ENCODE measurements around the gene ZNF573.

Gene ZNF573

DNA sequence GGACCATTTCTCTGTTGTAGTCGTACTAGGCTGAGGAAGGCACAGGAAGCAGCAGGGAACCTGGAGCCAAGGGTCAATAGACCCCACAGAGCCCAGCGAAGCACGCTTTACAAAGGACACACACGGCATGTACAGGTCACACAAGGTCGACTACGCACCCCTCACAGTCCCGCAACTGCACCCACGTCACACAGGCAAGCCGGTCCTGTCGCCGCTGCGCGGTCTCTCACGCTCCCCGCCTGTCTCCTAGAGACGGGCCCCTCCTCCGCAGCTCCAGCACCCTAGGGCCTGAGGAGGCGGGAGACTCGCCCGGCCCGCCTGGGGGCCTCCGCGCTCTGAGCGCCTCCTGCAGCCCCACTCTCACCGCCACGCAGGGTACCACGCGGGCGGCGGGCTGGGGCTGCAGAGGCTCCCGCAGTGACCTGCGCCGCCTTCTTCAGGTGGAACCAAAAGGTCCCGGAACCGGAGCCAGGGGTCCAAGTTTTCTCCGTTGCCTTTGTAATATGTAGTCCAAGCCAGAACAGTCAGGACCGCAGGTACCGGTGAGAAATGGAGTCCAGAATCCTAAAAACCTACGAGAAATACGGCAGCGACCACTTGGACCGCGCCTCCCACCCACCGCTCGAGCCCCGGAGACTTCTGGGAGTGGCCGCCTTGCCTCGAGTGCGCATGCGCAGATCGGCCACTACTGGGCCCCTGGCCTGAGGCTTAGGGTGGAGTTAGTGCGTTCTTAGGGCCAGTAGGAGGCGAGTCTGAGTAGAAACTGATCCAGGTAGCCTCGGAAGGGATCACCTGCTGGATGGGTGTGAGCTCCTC lies 60.1 kb downstream of the ZNF573 start, which contains the start of gene ZNF607:
Gene ZNF607, minus strand, starts transcription at position 651 of the 816 bp plus-strand sequence. CDS start 8,143 bp downstream, outside the sequence.
- peak; percentile 87 for DNase-seq
- Histone ChIP-seq H3K9ac (ENCODE audit: low read depth, low read length) (peak within 1 kb of the TSS; percentile 78), H3K9me3 (ENCODE audit: insufficient read depth, low read length, severe bottlenecking) (no peaks in the 10 kb centered on the region), H2AFZ (ENCODE audit: low read depth, low read length) (peak within 1 kb of the TSS; percentile 85), H3K4me3 (ENCODE audit: low read depth in 1 of 2, low read length in 2 of 2) (peak within 1 kb of the TSS; percentile 67 to 75), H3K27ac (ENCODE audit: low read length) (peak within 1 kb of the TSS; percentile 80), H3K4me2 (ENCODE audit: insufficient read depth, low read length) (peak within 1 kb of the TSS; percentile 65), H3K27me3 (ENCODE audit: insufficient read depth, low read length, poor library complexity) (no peaks in the 10 kb centered on the region), H4K20me1 (ENCODE audit: insufficient read depth, low read length) (no peaks in the 10 kb centered on the region), H3K79me2 (ENCODE audit: insufficient read depth, low read length) (peaks cover 38% of the 10 kb centered on the region), H3K4me1 (ENCODE audit: insufficient read depth, low read length) (peaks cover 32% of the 10 kb centered on the region), H3K36me3 (ENCODE audit: insufficient read depth, low read length) (peaks cover 10% of the 10 kb centered on the region; the same call in 1 of the 2 replicates)
- peak; percentile 90 for ATAC-seq (ENCODE audit: insufficient read depth, low read depth)
- no peak for TF ChIP-seq EZH2 (IDR thresholded peaks at IDR 0.05; ENCODE audit: borderline replicate concordance, low read depth, low read length, severe bottlenecking)
- peak; percentile 59 for TF ChIP-seq CTCF (IDR thresholded peaks at IDR 0.05; ENCODE audit: borderline replicate concordance, extremely low read depth, low read length, poor library complexity, severe bottlenecking)

DNA sequence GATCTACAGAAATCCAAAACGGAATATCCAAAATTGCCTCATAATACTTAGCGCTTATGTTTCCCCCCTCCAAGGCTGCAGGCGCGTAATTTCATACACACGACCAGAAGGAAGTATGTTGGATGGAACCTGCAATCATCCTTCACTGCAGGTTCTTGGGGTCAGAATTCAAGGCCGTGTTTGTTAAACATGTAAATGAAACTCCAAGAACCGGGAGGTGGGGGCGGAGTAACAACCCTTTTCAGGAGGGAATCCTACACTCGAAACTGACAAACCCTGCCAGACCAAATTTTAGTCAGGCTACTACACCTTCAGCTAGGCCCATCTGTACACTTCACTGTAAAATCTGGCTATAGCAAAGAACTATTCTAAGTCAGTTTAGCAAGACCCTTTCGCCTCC lies 61.1 kb downstream of the ZNF573 start:
- Histone ChIP-seq H3K27me3 (ENCODE audit: insufficient read depth, low read length, poor library complexity) (no peaks in the 10 kb centered on the region), H3K36me3 (ENCODE audit: insufficient read depth, low read length) (peaks cover 12% of the 10 kb centered on the region; the same call in 1 of the 2 replicates), H3K27ac (ENCODE audit: low read length) (peak overlapping the region; percentile 80; the same call in 1 of the 2 replicates), H3K4me2 (ENCODE audit: insufficient read depth, low read length) (peak overlapping the region; percentile 65), H3K4me3 (ENCODE audit: low read depth in 1 of 2, low read length in 2 of 2) (peak overlapping the region; percentile 67 to 75; a peak in 3 of 4 replicates), H4K20me1 (ENCODE audit: insufficient read depth, low read length) (no peaks in the 10 kb centered on the region), H3K79me2 (ENCODE audit: insufficient read depth, low read length) (peaks cover 42% of the 10 kb centered on the region), H2AFZ (ENCODE audit: low read depth, low read length) (no peak overlapping the region), H3K9ac (ENCODE audit: low read depth, low read length) (peak overlapping the region; percentile 78), H3K4me1 (ENCODE audit: insufficient read depth, low read length) (peaks cover 32% of the 10 kb centered on the region), H3K9me3 (ENCODE audit: insufficient read depth, low read length, severe bottlenecking) (no peaks in the 10 kb centered on the region)
- DNase-seq (no peak), ATAC-seq (ENCODE audit: insufficient read depth, low read depth) (no peak)
- TF ChIP-seq EZH2 (IDR thresholded peaks at IDR 0.05; ENCODE audit: borderline replicate concordance, low read depth, low read length, severe bottlenecking) (no peak), CTCF (IDR thresholded peaks at IDR 0.05; ENCODE audit: borderline replicate concordance, extremely low read depth, low read length, poor library complexity, severe bottlenecking) (no peak)

DNA sequence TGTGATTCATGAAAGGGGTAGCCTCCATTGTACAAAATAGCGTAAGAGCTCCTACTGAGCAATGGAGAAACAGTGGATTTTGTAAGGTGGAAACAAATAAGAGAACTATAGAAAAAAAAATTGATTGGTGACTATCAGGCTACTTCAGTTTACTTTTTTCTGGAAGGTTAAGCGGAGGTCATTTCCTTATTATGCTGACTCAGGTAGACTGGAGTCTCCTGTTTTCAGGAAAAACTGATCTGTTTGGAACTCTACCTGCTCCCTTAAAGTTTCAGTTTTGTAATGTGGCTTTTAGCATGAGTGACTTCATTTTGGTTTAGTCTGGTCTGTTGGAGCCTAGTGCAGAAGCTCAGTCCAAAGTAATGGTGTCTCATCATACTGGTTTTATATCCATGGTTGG lies 63.2 kb downstream of the ZNF573 start:
- peaks cover 58% of the 10 kb centered on the region for H3K79me2 ChIP-seq (ENCODE audit: insufficient read depth, low read length)
- no peak for TF ChIP-seq EZH2 (IDR thresholded peaks at IDR 0.05; ENCODE audit: borderline replicate concordance, low read depth, low read length, severe bottlenecking)
- no peak for TF ChIP-seq CTCF (IDR thresholded peaks at IDR 0.05; ENCODE audit: borderline replicate concordance, extremely low read depth, low read length, poor library complexity, severe bottlenecking)
- H3K27me3 ChIP-seq (ENCODE audit: insufficient read depth, low read length, poor library complexity), result no peaks in the 10 kb centered on the region
- H3K9me3 ChIP-seq (ENCODE audit: insufficient read depth, low read length, severe bottlenecking), result no peaks in the 10 kb centered on the region
- DNase-seq (no peak), ATAC-seq (ENCODE audit: insufficient read depth, low read depth) (no peak)
- H3K9ac ChIP-seq (ENCODE audit: low read depth, low read length), result no peak overlapping the region
- H2AFZ ChIP-seq (ENCODE audit: low read depth, low read length), result no peak overlapping the region
- H4K20me1 ChIP-seq (ENCODE audit: insufficient read depth, low read length), result no peaks in the 10 kb centered on the region
- H3K4me1 ChIP-seq (ENCODE audit: insufficient read depth, low read length), result peaks cover 32% of the 10 kb centered on the region
- no peak overlapping the region for H3K4me2 ChIP-seq (ENCODE audit: insufficient read depth, low read length)
- peaks cover 27% of the 10 kb centered on the region for H3K36me3 ChIP-seq (ENCODE audit: insufficient read depth, low read length)
- no peak overlapping the region for H3K27ac ChIP-seq (ENCODE audit: low read length)
- H3K4me3 ChIP-seq (ENCODE audit: low read depth in 1 of 2, low read length in 2 of 2), result no peak overlapping the region
